Hepatocyte (in vitro differentiated cells): ENCODE results near the gene CARD18.

Experiments used
- EZH2phosphoT487 ChIP-seq: fragments of 200-600 bp; sonication (generic); IDR thresholded peaks from one replicate; pipeline ENCODE4 v1.6.1; 2018; ENCODE audit warnings: antibody characterized with exemption, mild to moderate bottlenecking, low read depth, moderate library complexity; ENCODE audit not compliant: unreplicated experiment, severe bottlenecking
- TF ChIP-seq, protein P1 (sequence below): fragments of 200-600 bp; sonication (generic); IDR thresholded peaks from 2 replicates; pipeline ENCODE4 v1.5.1; 2016; ENCODE audit warnings: antibody characterized with exemption, mild to moderate bottlenecking; ENCODE audit not compliant: poor library complexity

DNA sequence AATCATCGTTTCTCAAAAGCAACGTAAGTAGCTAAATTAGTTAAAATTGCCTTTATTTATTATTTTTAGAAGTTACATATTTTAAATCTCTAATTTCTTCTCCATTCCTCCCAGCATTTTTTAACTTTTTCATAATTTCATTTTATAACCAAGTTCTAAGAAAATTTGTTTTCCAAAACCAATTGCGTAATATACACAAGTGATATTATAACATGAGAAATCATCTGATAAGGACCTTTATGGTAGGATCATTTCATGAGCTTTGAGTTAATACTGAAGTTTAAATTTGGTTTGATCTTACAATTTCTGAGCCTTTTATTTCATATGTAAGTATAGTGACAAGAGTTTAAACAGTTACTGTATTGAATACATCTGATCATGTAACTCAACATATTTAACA lies 27.7 kb upstream of the CARD18 start:
- TF ChIP-seq, protein P1, sequence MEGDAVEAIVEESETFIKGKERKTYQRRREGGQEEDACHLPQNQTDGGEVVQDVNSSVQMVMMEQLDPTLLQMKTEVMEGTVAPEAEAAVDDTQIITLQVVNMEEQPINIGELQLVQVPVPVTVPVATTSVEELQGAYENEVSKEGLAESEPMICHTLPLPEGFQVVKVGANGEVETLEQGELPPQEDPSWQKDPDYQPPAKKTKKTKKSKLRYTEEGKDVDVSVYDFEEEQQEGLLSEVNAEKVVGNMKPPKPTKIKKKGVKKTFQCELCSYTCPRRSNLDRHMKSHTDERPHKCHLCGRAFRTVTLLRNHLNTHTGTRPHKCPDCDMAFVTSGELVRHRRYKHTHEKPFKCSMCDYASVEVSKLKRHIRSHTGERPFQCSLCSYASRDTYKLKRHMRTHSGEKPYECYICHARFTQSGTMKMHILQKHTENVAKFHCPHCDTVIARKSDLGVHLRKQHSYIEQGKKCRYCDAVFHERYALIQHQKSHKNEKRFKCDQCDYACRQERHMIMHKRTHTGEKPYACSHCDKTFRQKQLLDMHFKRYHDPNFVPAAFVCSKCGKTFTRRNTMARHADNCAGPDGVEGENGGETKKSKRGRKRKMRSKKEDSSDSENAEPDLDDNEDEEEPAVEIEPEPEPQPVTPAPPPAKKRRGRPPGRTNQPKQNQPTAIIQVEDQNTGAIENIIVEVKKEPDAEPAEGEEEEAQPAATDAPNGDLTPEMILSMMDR, result no peak
- no peak for TF ChIP-seq EZH2phosphoT487
